Naive thymus-derived CD8-positive, alpha-beta T cell (primary cell): ENCODE measurements around the gene CDC42. TPM values are rescaled to one million over a fixed set of nuclear protein-coding genes. Genes with fewer than 3 reads are reported as not detected.
"Not testable (repeated sequence)": the region's sequence is repeated elsewhere in the genome, so short reads cannot be mapped to it uniquely, and the experiment has no call there.

Source experiments
- ATAC-seq, 2 donors: fragments of 150-1000 bp; cut with Tn5 transposase in 1 of 2; sonication (Bioruptor Pico), chemical (Tn5 transposase) in 1 of 2; 1 replicate in 1 of 2; 2 replicates in 1 of 2; pipeline ENCODE4 v1.10.0; 2021; ENCODE audit warnings: mild to moderate bottlenecking in 2 of 2, moderate library complexity in 2 of 2
- POLR2A ChIA-PET: fragments of 350-600 bp; sonication (Branson Sonifier 250); formaldehyde crosslinking; loops from one replicate; lab custom pipeline; 2021; ENCODE audit warnings: antibody characterized with exemption; lab: Charles Lee
- DNase-seq, 10 donors: peaks; one replicate each; pipeline versions ENCODE4 v3.0.0 to v3.0.0-alpha.2; 2020 to 2022
- H3K27ac Mint-ChIP-seq, 10 donors: one replicate each; pipeline ENCODE4 v1.8.0; 2020 to 2022; ENCODE audit warnings: mild to moderate bottlenecking in 10 of 10, mixed read lengths in 10 of 10, moderate library complexity in 4 of 10, inconsistent platforms in 1 of 10
- H3K27me3 Mint-ChIP-seq, 5 donors: one replicate each; pipeline ENCODE4 v1.8.0; 2021 to 2022; ENCODE audit warnings: mixed read lengths in 5 of 5
- H3K36me3 Mint-ChIP-seq, 3 donors: one replicate each; pipeline ENCODE4 v1.8.0; 2020 to 2022; ENCODE audit warnings: mixed read lengths in 3 of 3, mild to moderate bottlenecking in 2 of 3, inconsistent platforms in 1 of 3
- H3K4me1 Mint-ChIP-seq, 4 donors: one replicate each; pipeline ENCODE4 v1.8.0; 2021 to 2022; ENCODE audit warnings: mixed read lengths in 4 of 4
- H3K4me3 Mint-ChIP-seq, 10 donors: one replicate each; pipeline ENCODE4 v1.8.0; 2020 to 2022; ENCODE audit warnings: mild to moderate bottlenecking in 10 of 10, mixed read lengths in 10 of 10, moderate library complexity in 6 of 10, inconsistent platforms in 1 of 10
- H3K9me3 Mint-ChIP-seq, 9 donors: one replicate each; pipeline ENCODE4 v1.8.0; 2020 to 2022; ENCODE audit warnings: mixed read lengths in 9 of 9, mild to moderate bottlenecking in 3 of 9, inconsistent platforms in 1 of 9, moderate library complexity in 1 of 9
- polyA plus RNA-seq, 3 donors: library from polyadenylated mRNA; unstranded; fragments of 300-500 nt; fragmentation: Illumina TruSeq; gene quantifications; one replicate each; pipeline ENCODE4 v1.2.3, GENCODE V29; 2021
- total RNA-seq, 8 experiments: library from RNA in 2 of 8; stranded (reverse) in 2 of 8; gene quantifications; one replicate each; pipeline ENCODE4 v1.2.3 and lab custom pipeline; 2021 to 2026

The CDC42 gene
- total RNA-seq (100 to 1,000 TPM; 229 to 239 TPM), polyA plus RNA-seq (100 to 1,000 TPM; 236 to 472 (median 393) TPM), total RNA-seq (lab: John Stamatoyannopoulos, UW) (37.5 to 263 (median 90.7) reads per million in 6 experiments)

DNA sequence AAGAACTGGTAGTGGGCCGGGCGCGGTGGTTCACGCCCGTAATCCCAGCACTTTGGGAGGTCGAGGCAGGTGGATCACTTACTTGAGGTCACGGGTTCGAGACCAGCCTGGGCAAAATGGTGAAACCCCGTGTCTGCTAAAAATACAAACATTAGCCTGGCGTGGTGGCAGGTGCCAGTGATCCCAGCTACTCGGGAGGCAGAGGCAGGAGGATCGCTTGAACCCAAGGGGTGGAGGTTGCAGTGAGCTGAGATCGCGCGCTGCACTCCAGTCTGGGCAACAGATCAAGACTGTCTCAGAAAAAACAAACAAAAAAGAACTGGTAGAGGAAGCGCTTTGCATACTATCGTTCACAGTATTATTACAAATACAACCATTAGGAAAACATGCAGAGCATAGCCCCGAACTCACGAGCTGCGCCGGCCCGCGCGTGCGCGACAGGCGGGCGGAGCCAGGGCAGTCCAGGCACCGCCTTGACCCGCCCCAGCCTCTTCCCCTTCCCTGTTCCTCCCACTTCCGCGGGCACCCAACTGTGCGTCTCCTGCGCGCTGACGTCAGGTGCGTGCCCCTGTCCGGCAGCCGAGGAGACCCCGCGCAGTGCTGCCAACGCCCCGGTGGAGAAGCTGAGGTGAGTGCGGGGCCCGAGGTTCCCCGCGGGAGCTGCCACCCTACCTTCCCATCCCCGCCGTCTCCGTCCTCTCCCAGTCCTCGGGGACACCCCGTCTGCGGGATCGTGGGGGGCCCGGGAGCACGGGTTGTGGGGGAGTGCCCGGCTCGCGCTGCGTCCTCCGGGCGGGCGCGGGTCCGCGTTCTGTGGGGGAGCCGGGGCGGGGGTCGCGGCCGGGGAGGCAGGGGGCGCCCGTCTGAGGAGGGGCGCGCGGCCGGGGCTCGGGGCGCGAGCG, at the start of gene CDC42:
CDC42 (plus strand) TSS at position 595 of the 902 bp plus-strand sequence. CDS start 25,770 bp downstream, outside the sequence.
- no peaks in the 10 kb centered on the region for H3K9me3 Mint-ChIP-seq
- peaks cover 4 to 30% (median 9%) of the 10 kb centered on the region in 3 donors for H3K36me3 Mint-ChIP-seq
- ATAC-seq (peak; percentile 81 to 92), DNase-seq (peak; percentile 95 to 99 (median 98))
- H3K4me3 Mint-ChIP-seq, result peak within 1 kb of the TSS; percentile 92 to 100 (median 96)
- peak within 1 kb of the TSS; percentile 96 to 100 (median 99) for H3K27ac Mint-ChIP-seq
- POLR2A ChIA-PET, result interaction anchor here (0.5 to 12.9 kb wide), 15 partner anchors 10 to 1324 kb away, joined by 3 to 381 read pairs (median 5); no protein-coding TSS in a partner anchor
- peaks cover 29 to 75% (median 62%) of the 10 kb centered on the region in 4 donors for H3K4me1 Mint-ChIP-seq
- peaks cover 0 to 5% (median 0%) of the 10 kb centered on the region in 5 donors for H3K27me3 Mint-ChIP-seq

DNA sequence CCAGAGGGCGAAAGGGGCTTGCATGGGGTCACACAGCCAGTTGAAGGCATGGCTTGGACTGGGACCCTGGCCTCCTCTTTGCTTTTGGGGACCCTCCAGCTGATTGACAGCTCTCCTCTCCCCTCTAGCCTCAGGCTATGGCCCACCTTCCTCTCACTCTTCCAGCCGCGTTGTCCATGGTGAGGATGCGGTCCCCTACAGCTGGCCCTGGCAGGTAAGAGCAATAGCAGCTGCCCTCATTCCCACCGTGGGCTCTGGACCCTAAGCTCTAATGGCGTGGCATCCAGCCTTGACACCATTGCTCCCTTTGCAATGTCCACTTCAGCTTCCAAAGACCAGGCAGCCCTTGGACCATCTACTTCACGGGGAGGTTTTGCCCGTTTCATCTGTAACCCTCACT, 49.6 kb upstream of the CDC42 start:
- H3K36me3 Mint-ChIP-seq, ATAC-seq, H3K4me1 Mint-ChIP-seq, H3K9me3 Mint-ChIP-seq, DNase-seq, H3K4me3 Mint-ChIP-seq, POLR2A ChIA-PET, H3K27me3 Mint-ChIP-seq: not testable (repeated sequence)
- H3K27ac Mint-ChIP-seq, result peak overlapping the region in 1 of 10 donors; percentile 70

DNA sequence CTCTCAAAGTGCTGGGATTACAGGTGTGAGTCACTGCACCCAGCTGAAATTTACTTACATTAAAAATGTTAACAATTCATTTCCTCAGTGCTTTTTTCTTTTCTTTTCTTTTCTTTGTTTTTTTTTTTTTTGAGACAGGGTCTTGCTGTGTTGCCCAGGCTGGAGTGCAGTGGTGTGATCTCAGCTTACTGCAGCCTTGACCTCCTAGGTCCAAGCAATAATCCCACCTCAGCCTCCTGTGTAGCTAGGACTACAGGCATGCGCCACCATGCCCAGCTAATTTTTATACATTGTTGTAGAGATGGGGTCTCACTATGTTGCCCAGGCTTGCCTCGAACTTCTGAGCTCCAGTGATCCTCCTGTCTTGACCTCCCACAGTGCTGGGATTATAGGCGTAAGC, 48.5 kb upstream of the CDC42 start:
- H3K4me3 Mint-ChIP-seq, ATAC-seq, H3K36me3 Mint-ChIP-seq, H3K27ac Mint-ChIP-seq, H3K27me3 Mint-ChIP-seq, H3K9me3 Mint-ChIP-seq, POLR2A ChIA-PET, H3K4me1 Mint-ChIP-seq: not testable (repeated sequence)
- peak in 1 of 10 donors; percentile 8 for DNase-seq

DNA sequence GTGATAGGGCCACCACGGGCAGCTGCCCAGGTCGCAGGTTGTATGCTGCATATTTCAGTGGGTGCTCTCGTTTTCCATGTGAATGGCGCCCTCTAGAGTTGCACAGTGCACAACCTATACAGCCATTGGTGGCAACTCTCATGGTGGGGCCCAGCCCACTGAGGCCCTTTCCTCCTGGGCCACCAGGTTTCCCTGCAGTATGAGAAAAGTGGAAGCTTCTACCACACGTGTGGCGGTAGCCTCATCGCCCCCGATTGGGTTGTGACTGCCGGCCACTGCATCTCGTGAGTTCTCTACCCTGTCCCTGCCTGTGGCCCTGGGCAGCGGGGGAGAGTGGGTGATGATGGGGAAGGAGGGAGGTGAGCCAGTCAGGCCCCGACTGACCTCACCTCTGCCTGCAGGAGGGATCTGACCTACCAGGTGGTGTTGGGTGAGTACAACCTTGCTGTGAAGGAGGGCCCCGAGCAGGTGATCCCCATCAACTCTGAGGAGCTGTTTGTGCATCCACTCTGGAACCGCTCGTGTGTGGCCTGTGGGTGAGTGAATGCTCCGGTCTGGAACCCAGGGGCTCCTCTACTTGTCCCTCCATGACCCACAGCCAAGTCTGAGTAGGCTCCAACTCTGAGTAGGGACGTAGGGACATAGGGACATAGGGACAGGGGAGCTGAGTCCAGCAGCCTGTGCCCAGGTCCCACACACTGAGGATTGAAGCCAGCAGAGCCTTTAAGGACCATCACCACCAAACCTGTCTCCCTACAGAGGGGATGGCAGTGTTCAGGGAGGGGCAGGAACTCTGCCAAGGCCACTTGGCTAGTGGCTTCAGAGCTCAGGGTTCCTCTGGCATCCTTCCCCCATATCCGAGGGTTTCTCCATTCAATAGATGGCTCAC, 47.0 kb upstream of the CDC42 start:
- POLR2A ChIA-PET, H3K4me1 Mint-ChIP-seq, H3K27ac Mint-ChIP-seq, H3K27me3 Mint-ChIP-seq, H3K36me3 Mint-ChIP-seq, ATAC-seq, H3K4me3 Mint-ChIP-seq, H3K9me3 Mint-ChIP-seq: not testable (repeated sequence)
- peak in 4 of 10 donors; percentile 12 to 57 (median 13) for DNase-seq

DNA sequence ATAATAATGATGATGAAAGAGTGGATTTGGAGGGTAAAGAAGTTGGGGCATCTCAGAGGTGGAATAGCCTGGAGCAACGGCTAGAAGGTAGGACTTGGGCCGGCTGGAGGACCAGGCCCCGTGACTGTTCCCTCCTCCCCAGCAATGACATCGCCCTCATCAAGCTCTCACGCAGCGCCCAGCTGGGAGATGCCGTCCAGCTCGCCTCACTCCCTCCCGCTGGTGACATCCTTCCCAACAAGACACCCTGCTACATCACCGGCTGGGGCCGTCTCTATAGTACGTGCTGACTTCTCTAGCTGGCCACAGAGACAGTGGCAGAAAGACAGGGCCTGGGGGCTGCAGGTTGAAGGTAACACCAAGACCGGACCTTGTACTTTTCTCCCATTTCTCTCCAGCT, 45.8 kb upstream of the CDC42 start:
- H3K36me3 Mint-ChIP-seq, H3K4me3 Mint-ChIP-seq, H3K4me1 Mint-ChIP-seq, ATAC-seq, H3K27me3 Mint-ChIP-seq, POLR2A ChIA-PET, H3K9me3 Mint-ChIP-seq: not testable (repeated sequence)
- peak in 1 of 10 donors; percentile 18 for DNase-seq
- H3K27ac Mint-ChIP-seq, result peak overlapping the region in 1 of 10 donors; percentile 75

DNA sequence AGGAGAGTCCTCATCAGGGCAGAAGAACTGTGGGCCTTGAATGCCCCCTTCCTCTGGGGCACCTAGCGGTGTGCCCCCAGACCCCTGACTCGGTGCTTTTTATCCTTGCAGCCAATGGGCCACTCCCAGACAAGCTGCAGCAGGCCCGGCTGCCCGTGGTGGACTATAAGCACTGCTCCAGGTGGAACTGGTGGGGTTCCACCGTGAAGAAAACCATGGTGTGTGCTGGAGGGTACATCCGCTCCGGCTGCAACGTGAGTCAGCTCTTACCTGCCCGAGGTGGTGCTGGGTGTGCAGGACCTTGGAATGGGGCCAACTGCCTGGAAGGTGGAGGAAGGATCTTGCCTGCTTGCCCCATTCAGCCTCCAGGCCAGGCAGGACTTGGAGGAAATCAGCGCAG, 45.2 kb upstream of the CDC42 start:
- H3K9me3 Mint-ChIP-seq, POLR2A ChIA-PET: not testable (repeated sequence)

DNA sequence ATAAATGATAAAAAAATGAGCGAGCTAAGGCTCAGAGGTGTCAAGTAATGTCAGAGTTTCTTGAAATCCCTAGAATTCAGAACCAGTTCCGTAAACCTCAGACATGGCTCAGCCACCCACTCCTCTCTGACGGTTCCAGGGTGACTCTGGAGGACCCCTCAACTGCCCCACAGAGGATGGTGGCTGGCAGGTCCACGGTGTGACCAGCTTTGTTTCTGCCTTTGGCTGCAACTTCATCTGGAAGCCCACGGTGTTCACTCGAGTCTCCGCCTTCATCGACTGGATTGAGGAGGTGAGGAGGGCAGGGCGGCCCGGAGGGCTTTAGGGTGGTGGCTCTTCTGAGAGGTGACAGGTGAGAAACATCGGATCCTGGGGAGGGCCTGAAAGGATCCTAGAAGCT, 42.9 kb upstream of the CDC42 start:
- H3K36me3 Mint-ChIP-seq, H3K9me3 Mint-ChIP-seq, H3K27ac Mint-ChIP-seq, H3K27me3 Mint-ChIP-seq, H3K4me3 Mint-ChIP-seq, H3K4me1 Mint-ChIP-seq, POLR2A ChIA-PET, ATAC-seq: not testable (repeated sequence)
- DNase-seq, result peak in 1 of 10 donors; percentile 41

More for the DNA sequence above, 45.2 kb upstream of the CDC42 start:
- DNase-seq, result peak in 1 of 10 donors; percentile 50
- not testable (repeated sequence) for H3K27ac Mint-ChIP-seq, ATAC-seq, H3K4me1 Mint-ChIP-seq, H3K4me3 Mint-ChIP-seq, H3K27me3 Mint-ChIP-seq, H3K36me3 Mint-ChIP-seq

DNA sequence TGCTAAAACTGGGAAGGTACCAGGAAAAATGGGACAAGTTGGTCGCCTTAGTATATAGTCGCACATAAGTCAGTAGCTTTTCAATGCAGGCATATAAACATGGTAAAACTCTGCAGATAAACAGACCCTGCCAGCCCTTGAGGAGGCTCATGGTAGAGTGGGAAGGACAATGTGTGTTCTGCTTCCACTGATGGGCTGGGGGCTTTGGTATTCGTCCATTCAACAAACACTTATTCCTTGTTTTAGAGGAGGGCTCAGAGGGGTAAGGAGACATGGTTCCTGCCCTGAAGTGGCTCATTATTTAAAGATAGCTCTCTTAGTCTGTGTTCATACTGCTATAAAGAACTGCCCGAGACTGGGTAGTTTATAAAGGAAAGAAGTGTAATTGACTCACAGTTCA, 39.8 kb upstream of the CDC42 start:
- H3K36me3 Mint-ChIP-seq, H3K4me3 Mint-ChIP-seq, H3K27me3 Mint-ChIP-seq, H3K27ac Mint-ChIP-seq, POLR2A ChIA-PET, H3K9me3 Mint-ChIP-seq, H3K4me1 Mint-ChIP-seq, ATAC-seq: not testable (repeated sequence)
- peak in 1 of 10 donors; percentile 4 for DNase-seq

DNA sequence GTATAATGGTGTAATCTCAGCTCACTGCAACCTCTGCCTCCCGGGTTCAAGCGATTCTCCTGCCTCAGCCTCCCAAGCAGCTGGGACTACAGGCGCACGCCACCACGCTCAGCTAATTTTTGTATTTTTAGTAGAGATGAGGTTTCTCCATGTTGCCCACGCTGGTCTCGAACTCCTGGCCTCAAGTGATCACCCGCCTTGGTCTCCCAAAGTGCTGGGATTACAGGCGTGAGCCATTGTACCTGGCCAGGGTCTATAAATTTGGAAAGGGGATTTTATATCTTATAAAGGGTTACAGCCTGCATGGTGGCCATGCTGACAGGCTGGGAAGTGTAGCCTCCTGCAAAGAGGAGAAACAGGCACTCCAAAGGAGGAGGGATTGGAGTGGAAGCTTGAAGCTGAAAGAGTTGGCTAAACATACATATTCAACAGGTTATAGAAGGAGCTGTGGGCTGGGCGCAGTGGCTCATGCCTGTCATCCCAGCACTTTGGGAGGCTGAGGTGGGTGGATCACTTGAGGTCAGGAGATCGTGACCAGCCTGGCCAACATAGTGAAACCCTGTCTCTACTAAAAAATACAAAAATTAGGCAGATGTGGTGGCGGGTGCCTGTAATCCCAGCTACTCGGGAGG, 37.8 kb upstream of the CDC42 start:
- ATAC-seq, DNase-seq, POLR2A ChIA-PET, H3K4me3 Mint-ChIP-seq, H3K36me3 Mint-ChIP-seq, H3K27me3 Mint-ChIP-seq, H3K9me3 Mint-ChIP-seq: not testable (repeated sequence)
- H3K4me1 Mint-ChIP-seq, result peaks cover 9 to 18% (median 16%) of the 10 kb centered on the region in 4 donors
- H3K27ac Mint-ChIP-seq, result peak overlapping the region in 2 of 10 donors; percentile 60 to 72

DNA sequence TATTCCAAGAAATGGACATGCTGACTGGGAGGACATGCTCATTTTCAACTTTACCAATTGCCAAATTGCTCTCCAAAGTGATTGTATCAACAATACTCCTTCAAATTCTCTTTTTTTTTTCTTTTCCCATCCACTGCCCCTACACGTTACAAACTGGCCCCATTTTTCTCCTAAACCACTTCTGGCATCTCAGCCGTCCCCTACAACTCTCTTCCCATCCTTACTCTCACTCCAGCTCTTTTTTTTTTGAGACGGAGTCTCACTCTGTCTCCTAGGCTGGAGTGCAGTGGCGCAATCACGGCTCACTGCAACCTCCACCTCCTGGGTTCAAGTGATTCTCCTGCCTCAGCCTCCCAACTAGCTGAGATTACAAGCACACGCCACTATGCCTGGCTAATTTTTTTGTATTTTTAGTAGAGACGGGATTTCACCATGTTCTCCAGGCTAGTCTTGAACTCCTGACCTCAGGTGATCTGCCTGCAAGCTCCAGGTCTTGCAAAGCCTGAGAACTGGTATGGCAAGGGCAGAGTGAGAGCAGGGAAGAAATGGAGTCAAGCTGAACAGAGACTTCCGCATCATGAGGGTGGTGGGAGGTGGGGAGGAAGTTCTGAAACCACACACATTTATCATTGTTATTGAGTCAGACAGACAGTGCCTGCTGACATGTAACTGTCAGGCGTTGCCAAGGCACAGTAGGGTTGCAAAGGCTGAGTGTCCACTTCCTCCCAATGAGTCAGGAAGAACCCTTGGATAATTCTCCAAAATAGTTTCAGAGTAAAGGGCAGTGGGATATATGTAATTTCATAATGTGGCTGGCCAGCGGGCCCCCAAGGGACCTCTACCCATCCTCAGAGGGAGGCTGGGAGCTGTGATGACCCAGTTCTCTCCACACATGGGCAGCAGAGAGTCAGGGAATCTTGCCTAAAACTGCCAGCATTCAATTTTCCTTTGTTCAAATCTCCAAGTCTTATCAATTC, 33.6 kb upstream of the CDC42 start:
- H3K27me3 Mint-ChIP-seq, result no peaks in the 10 kb centered on the region
- ATAC-seq (peak; percentile 94 to 96), DNase-seq (peak in 9 of 10 donors; percentile 38 to 84 (median 63))
- peak overlapping the region; percentile 12 to 76 (median 62) for H3K4me3 Mint-ChIP-seq
- no peaks in the 10 kb centered on the region for H3K9me3 Mint-ChIP-seq
- peak overlapping the region; percentile 88 to 98 (median 94) for H3K27ac Mint-ChIP-seq
- H3K4me1 Mint-ChIP-seq, result peaks cover 13 to 39% (median 33%) of the 10 kb centered on the region in 4 donors
- POLR2A ChIA-PET, result interaction anchor here (0.6 to 1.7 kb wide), 5 partner anchors 13 to 37 kb away, joined by 3 to 10 read pairs (median 3); partner anchors contain the start of gene CDC42
- no peaks in the 10 kb centered on the region for H3K36me3 Mint-ChIP-seq

DNA sequence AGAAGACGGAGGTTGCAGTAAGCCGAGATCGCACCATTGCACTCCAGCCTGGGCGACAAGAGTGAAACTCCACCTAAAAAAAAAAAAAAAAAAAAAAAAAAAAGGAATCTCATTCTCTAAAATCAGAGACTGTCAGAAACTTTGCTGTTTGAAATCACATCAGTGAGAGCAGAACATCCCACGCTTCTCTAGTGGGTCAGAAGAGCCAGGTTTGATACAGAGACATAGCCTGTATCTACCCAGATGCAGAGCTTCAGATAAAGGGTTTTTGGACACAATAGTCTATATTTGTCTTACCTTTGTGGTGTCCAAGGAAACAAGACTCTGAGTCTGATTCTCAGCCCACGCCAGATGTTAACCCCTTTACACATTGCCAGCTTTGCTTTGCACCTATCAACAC, 31.4 kb upstream of the CDC42 start:
- H3K36me3 Mint-ChIP-seq, result no peaks in the 10 kb centered on the region
- no peak for DNase-seq
- H3K4me3 Mint-ChIP-seq, result no peak overlapping the region
- H3K4me1 Mint-ChIP-seq, result peaks cover 16 to 52% (median 49%) of the 10 kb centered on the region in 4 donors
- ATAC-seq, result no peak
- POLR2A ChIA-PET, result interaction anchor here (0.6 to 13.0 kb wide), 4 partner anchors 34 to 1253 kb away, joined by 3 to 381 read pairs (median 4); partner anchors contain the start of gene CDC42
- H3K27ac Mint-ChIP-seq, result peak overlapping the region in 9 of 10 donors; percentile 14 to 85 (median 37)
- H3K27me3 Mint-ChIP-seq, result no peaks in the 10 kb centered on the region
- no peaks in the 10 kb centered on the region for H3K9me3 Mint-ChIP-seq
